Subcutaneous adipose tissue (tissue), 4 donors: Measurements from ENCODE around the gene ATP4B. TPM values are rescaled to one million over a fixed set of nuclear protein-coding genes. Genes with fewer than 3 reads are reported as not detected.

ENCODE experiments used
- total RNA-seq, 4 donors: library from RNA; depleted of rRNA; stranded (reverse); fragments of >200 nt; gene quantifications; one replicate each; pipeline ENCODE4 v1.1.0, GENCODE V29; 2016

The ATP4B gene
- total RNA-seq, 4 donors from 2014 or later = not detected

Other genes with a start within 250 kb of the ATP4B start
- gene ADPRHL1, start 204.7 kb downstream of the ATP4B start, total RNA-seq = 1 to 10 TPM; 2.2 to 5.3 (median 2.9) TPM
- gene DCUN1D2, start 167.5 kb downstream of the ATP4B start, total RNA-seq = 10 to 100 TPM; 15.1 to 22.2 (median 18.8) TPM
- gene TFDP1, start 73.4 kb downstream of the ATP4B start, total RNA-seq = 10 to 100 TPM; 26.2 to 59.5 (median 27.8) TPM
- gene GRK1, start 9.0 kb upstream of the ATP4B start, total RNA-seq = not detected
- gene TMEM255B, start 101.0 kb upstream of the ATP4B start, total RNA-seq = 10 to 100 TPM in 1 of 4 donors, 1 to 10 TPM in 3; 1.5 to 19.2 (median 5.2) TPM
- 100 to 1,000 TPM in 2 of 4 donors, 10 to 100 TPM in 2; 34.5 to 148 (median 79.7) TPM for gene GAS6, start 205.9 kb upstream of the ATP4B start, total RNA-seq